H1 (cell line): ENCODE measurements around the gene ANKRD17. TPM values are rescaled to one million over a fixed set of nuclear protein-coding genes. Genes with fewer than 3 reads are reported as not detected.

ENCODE experiments used
- CTCF ChIA-PET: fragments of 300-600 bp; sonication (Branson Sonifier 250); formaldehyde crosslinking; loops from one replicate; lab custom pipeline; 2021; ENCODE audit not compliant: partially characterized antibody; lab: Charles Lee
- POLR2A ChIA-PET: fragments of 300-600 bp; sonication (Branson Sonifier 250); formaldehyde crosslinking; loops from one replicate; lab custom pipeline; 2021; ENCODE audit warnings: inconsistent platforms; ENCODE audit not compliant: partially characterized antibody; lab: Charles Lee
- DNase-seq, 2 experiments: peaks; one replicate each; pipeline versions ENCODE4 v3.0.0 to v3.0.0-alpha.2; 2010 to 2022; ENCODE audit warnings: low spot score in 2 of 2, low read depth in 1 of 2, mixed read lengths in 1 of 2
- FAIRE-seq: peaks from 2 replicates; lab custom pipeline; 2011; peaks lifted over from hg19 to GRCh38; lab: Jason Lieb, UNC
- H2AFZ ChIP-seq: 2 replicates; pipeline ENCODE4 v1.8.1; 2012; ENCODE audit warnings: low read length, inconsistent platforms
- H2AK5ac ChIP-seq: 2 replicates; pipeline ENCODE4 v1.6.1; 2013; ENCODE audit warnings: low read depth, low read length
- H2BK120ac ChIP-seq: replicated peaks from 2 replicates; pipeline ENCODE3; 2013; ENCODE audit warnings: low read depth, low read length, inconsistent platforms
- H2BK12ac ChIP-seq: 2 replicates; pipeline ENCODE4 v1.6.1; 2013; ENCODE audit warnings: low read depth, low read length
- H2BK15ac ChIP-seq: 2 replicates; pipeline ENCODE4 v1.6.1; 2013; ENCODE audit warnings: low read length
- H2BK20ac ChIP-seq: 2 replicates; pipeline ENCODE4 v1.6.1; 2013; ENCODE audit warnings: low read length
- H2BK5ac ChIP-seq: 2 replicates; pipeline ENCODE4 v1.6.1; 2013; ENCODE audit warnings: low read depth, low read length
- H3K14ac ChIP-seq: 2 replicates; pipeline ENCODE4 v1.6.1; 2013; ENCODE audit warnings: inconsistent platforms; ENCODE audit not compliant: insufficient read length
- H3K18ac ChIP-seq: 2 replicates; pipeline ENCODE4 v1.6.1; 2013; ENCODE audit warnings: low read length; ENCODE audit errors: extremely low read depth
- H3K23ac ChIP-seq: 2 replicates; pipeline ENCODE4 v1.6.1; 2013; ENCODE audit warnings: inconsistent platforms; ENCODE audit not compliant: insufficient read length
- H3K23me2 ChIP-seq: 2 replicates; pipeline ENCODE4 v1.6.1; 2013; ENCODE audit warnings: low read depth, low read length
- H3K27ac ChIP-seq: 2 replicates; pipeline ENCODE4 v1.6.1; 2011; ENCODE audit warnings: low read depth, low read length, inconsistent platforms
- H3K27me3 ChIP-seq, 4 experiments: replicated peaks in 1 of 4; 1 replicate in 1 of 4; 2 replicates in 3 of 4; pipeline versions ENCODE4 v1.6.1 to v1.8.1; 2011 to 2013; ENCODE audit warnings: low read length in 3 of 4, mild to moderate bottlenecking in 3 of 4, inconsistent platforms in 2 of 4, mixed read lengths in 2 of 4, moderate library complexity in 1 of 4; ENCODE audit not compliant: control insufficient read depth in 3 of 4, insufficient read depth in 3 of 4; ENCODE audit errors: extremely low read depth in 1 of 4
- H3K36me3 ChIP-seq, 4 experiments: 2 replicates each; pipeline versions ENCODE4 v1.6.1 to v1.8.1; 2011 to 2013; ENCODE audit warnings: mild to moderate bottlenecking in 4 of 4, low read length in 3 of 4, moderate library complexity in 2 of 4, control low read depth in 1 of 4, inconsistent platforms in 1 of 4; ENCODE audit not compliant: insufficient read depth in 4 of 4, control insufficient read depth in 2 of 4
- H3K4ac ChIP-seq: replicated peaks from 2 replicates; pipeline ENCODE3; 2013; ENCODE audit warnings: low read length, low read depth, mixed read lengths, inconsistent platforms; ENCODE audit not compliant: insufficient read length
- H3K4me1 ChIP-seq, 4 experiments: replicated peaks in 1 of 4; 1 replicate in 1 of 4; 2 replicates in 3 of 4; pipeline versions ENCODE4 v1.6.1 to v1.8.1; 2011 to 2013; ENCODE audit warnings: low read length in 3 of 4, inconsistent platforms in 2 of 4, mixed read lengths in 1 of 4; ENCODE audit not compliant: insufficient read depth in 4 of 4, control insufficient read depth in 3 of 4
- H3K4me2 ChIP-seq, 2 experiments: 2 replicates each; pipeline versions ENCODE4 v1.6.1 to v1.8.1; 2011 to 2013; ENCODE audit warnings: low read depth in 2 of 2, low read length in 2 of 2, control low read depth in 1 of 2, inconsistent platforms in 1 of 2, mild to moderate bottlenecking in 1 of 2; ENCODE audit not compliant: insufficient read depth in 1 of 2
- H3K4me3 ChIP-seq, 4 experiments: fragments of 200-600, 300-600 bp in 1 of 4; sonication (generic), shearing (Covaris generic), sonication (Bioruptor Twin) in 1 of 4; 2 replicates each; pipeline versions ENCODE4 v1.5.1 to v1.8.1; 2011 to 2016; ENCODE audit warnings: low read length in 4 of 4, low read depth in 3 of 4, control low read depth in 2 of 4, inconsistent platforms in 2 of 4, mild to moderate bottlenecking in 2 of 4, mixed read lengths in 1 of 4, moderate library complexity in 1 of 4; ENCODE audit not compliant: insufficient read depth in 2 of 4; ENCODE audit errors: extremely low read depth in 1 of 4
- H3K56ac ChIP-seq: replicated peaks from 2 replicates; pipeline ENCODE3; 2013; ENCODE audit warnings: low read depth, mild to moderate bottlenecking, mixed read lengths, low read length, inconsistent platforms; ENCODE audit not compliant: insufficient read length
- H3K79me1 ChIP-seq: 2 replicates; pipeline ENCODE4 v1.6.1; 2013; ENCODE audit warnings: low read depth, low read length, control low read depth
- H3K79me2 ChIP-seq, 2 experiments: 2 replicates each; pipeline versions ENCODE4 v1.6.1 to v1.8.1; 2012 to 2013; ENCODE audit warnings: low read length in 2 of 2, mild to moderate bottlenecking in 2 of 2, inconsistent platforms in 1 of 2; ENCODE audit not compliant: insufficient read depth in 2 of 2, control insufficient read depth in 1 of 2
- H3K9ac ChIP-seq, 4 experiments: replicated peaks in 1 of 4; 1 replicate in 1 of 4; 2 replicates in 3 of 4; pipeline versions ENCODE4 v1.6.1 to v1.8.1; 2011 to 2013; ENCODE audit warnings: low read depth in 3 of 4, low read length in 3 of 4, control low read depth in 2 of 4, mild to moderate bottlenecking in 2 of 4, moderate library complexity in 2 of 4, inconsistent platforms in 1 of 4; ENCODE audit errors: extremely low read depth in 1 of 4
- H3K9me3 ChIP-seq, 2 experiments: 2 replicates each; pipeline versions ENCODE4 v1.6.1 to v1.8.1; 2012 to 2013; ENCODE audit warnings: mild to moderate bottlenecking in 2 of 2, moderate library complexity in 2 of 2, control low read depth in 1 of 2, inconsistent platforms in 1 of 2, low read depth in 1 of 2, low read length in 1 of 2, mixed read lengths in 1 of 2; ENCODE audit not compliant: insufficient read depth in 2 of 2
- H4K20me1 ChIP-seq, 2 experiments: replicated peaks in 1 of 2; 2 replicates each; pipeline versions ENCODE3 to v1.8.1; 2011 to 2013; ENCODE audit warnings: inconsistent platforms in 2 of 2, low read length in 2 of 2, mild to moderate bottlenecking in 1 of 2; ENCODE audit not compliant: insufficient read depth in 2 of 2, control insufficient read depth in 1 of 2
- H4K5ac ChIP-seq: 2 replicates; pipeline ENCODE4 v1.6.1; 2013; ENCODE audit warnings: low read length, low read depth, mixed read lengths, inconsistent platforms; ENCODE audit not compliant: insufficient read length
- H4K8ac ChIP-seq: 2 replicates; pipeline ENCODE4 v1.8.0; 2013; ENCODE audit warnings: mild to moderate bottlenecking, moderate library complexity, low read length, inconsistent platforms; ENCODE audit not compliant: insufficient read depth; ENCODE audit errors: extremely low read depth
- H4K91ac ChIP-seq: replicated peaks from 2 replicates; pipeline ENCODE3; 2013; ENCODE audit warnings: low read length, mixed read lengths, inconsistent platforms; ENCODE audit not compliant: insufficient read length
- CBX5 ChIP-seq: fragments of 300-800, 300-1000 bp; sonication (generic); IDR thresholded peaks from 2 replicates; pipeline ENCODE4 v1.7.1; 2016; ENCODE audit warnings: antibody characterized with exemption, low read length, low read depth
- EZH2 ChIP-seq: fragments of 200-600 bp; sonication (generic); IDR thresholded peaks from 2 replicates; pipeline ENCODE4 v1.7.1; 2012; ENCODE audit warnings: low read depth, mild to moderate bottlenecking, moderate library complexity, low read length, inconsistent platforms; ENCODE audit not compliant: severe bottlenecking
- GTF2F1 ChIP-seq: IDR thresholded peaks from 2 replicates; pipeline ENCODE4 v1.6.1; 2012; ENCODE audit warnings: low read depth, low read length, improper control_type of control experiment, borderline replicate concordance
- KDM5A ChIP-seq: fragments of 200-600 bp; IDR thresholded peaks from 2 replicates; pipeline ENCODE4 v1.7.1; 2012; ENCODE audit warnings: mild to moderate bottlenecking, low read length, inconsistent platforms, mixed read lengths
- SP4 ChIP-seq: IDR thresholded peaks from 2 replicates; pipeline ENCODE4 v1.6.1; 2012; ENCODE audit warnings: low read length, inconsistent platforms
- SRF ChIP-seq: IDR thresholded peaks from 2 replicates; pipeline ENCODE4 v1.6.1; 2011; ENCODE audit warnings: mild to moderate bottlenecking, low read depth, low read length, moderate library complexity
- TBP ChIP-seq: IDR thresholded peaks from 2 replicates; pipeline ENCODE4 v1.6.1; 2011; ENCODE audit warnings: low read depth, low read length, improper control_type of control experiment
- ZNF274 ChIP-seq: IDR thresholded peaks from 2 replicates; pipeline ENCODE4 v1.7.0; 2012; ENCODE audit warnings: low read length, borderline replicate concordance; ENCODE audit errors: extremely low read depth
- WGBS, 2 experiments: shearing (Covaris generic) in 1 of 2; methylation state at CpG; one replicate each; pipeline versions ENCODE4 v1.1.6 to v1.1.7; 2013 to 2015; ENCODE audit warnings: low lambda C conversion rate in 2 of 2, mixed read lengths in 2 of 2, inconsistent platforms in 1 of 2, low coverage in 1 of 2, missing lambda C conversion rate in 1 of 2; ENCODE audit not compliant: insufficient replicate concordance in 2 of 2, insufficient coverage in 1 of 2, insufficient read length in 1 of 2; ENCODE audit errors: extremely low coverage in 1 of 2, missing lambda C conversion rate in 1 of 2; 5-methylcytosine and 5-hydroxymethylcytosine counted together
- polyA plus RNA-seq, 7 experiments: library from polyadenylated mRNA; depleted of rRNA in 3 of 7; stranded (reverse) in 5 of 7; unstranded in 2 of 7; fragments of >200 nt in 5 of 7; fragments of 200-250 nt in 2 of 7; gene quantifications; 1 replicate in 5 of 7; 2 replicates in 1 of 7; 4 replicates in 1 of 7; pipeline versions ENCODE4 v1.2.1 to v1.2.3, GENCODE V29; 2011 to 2013; ENCODE audit warnings: missing spikeins in 2 of 7, mixed read lengths in 2 of 7
- total RNA-seq: library from RNA; stranded (reverse); fragmentation: NEBNext Ultra II Directional; extraction: Animal tissue kit (Norgen Biotek cat#: 25700); gene quantifications from 2 replicates; pipeline ENCODE4 v1.2.1, GENCODE V29; 2021

ANKRD17 gene
- total and polyA plus RNA-seq, 2 of the 8 experiments (the other 6 are each of a cell fraction or from before 2014, with no cell fraction given) = 42.4 to 93.7 TPM

GRCh38 chr4:73277201-73277600 is 18.6 kb upstream of the ANKRD17 start:
- Histone ChIP-seq H2BK15ac (no peak overlapping the region), H4K5ac (no peak overlapping the region)
- TF ChIP-seq TBP = no peak
- no peak for TF ChIP-seq ZNF274
- no peak for TF ChIP-seq CBX5
- no peak for TF ChIP-seq SRF
- TF ChIP-seq GTF2F1 = no peak
- no peak for TF ChIP-seq KDM5A
- TF ChIP-seq SP4 = no peak
- no peak for TF ChIP-seq EZH2

More at GRCh38 chr4:73277201-73277600, 18.6 kb upstream of the ANKRD17 start:
- Histone ChIP-seq H3K4me1 (no peaks in the 10 kb centered on the region), H2BK20ac (no peak overlapping the region), H3K4me2 (no peak overlapping the region), H4K8ac (no peak overlapping the region), H3K4me3 (no peak overlapping the region), H3K18ac (no peak overlapping the region), H3K79me2 (no peaks in the 10 kb centered on the region), H3K14ac (no peak overlapping the region), H3K9me3 (no peaks in the 10 kb centered on the region), H3K27me3 (no peaks in the 10 kb centered on the region), H3K23ac (no peak overlapping the region), H3K23me2 (no peaks in the 10 kb centered on the region), H2BK5ac (no peak overlapping the region), H2BK120ac (no peak overlapping the region), H3K36me3 (no peaks in the 10 kb centered on the region), H3K79me1 (no peaks in the 10 kb centered on the region), H3K9ac (no peak overlapping the region), H2AK5ac (no peak overlapping the region), H2BK12ac (no peak overlapping the region), H3K56ac (no peak overlapping the region), H3K4ac (no peak overlapping the region), H4K91ac (no peak overlapping the region), H2AFZ (no peak overlapping the region), H4K20me1 (no peaks in the 10 kb centered on the region), H3K27ac (no peak overlapping the region)
- POLR2A ChIA-PET = no interaction called here
- 83% methylated on average over 1 of the region's 1 CpG; no CpG with 5 or more reads in 1 of the 2 experiments for WGBS, 2 experiments
- DNase-seq (no peak), FAIRE-seq (no peak)
- CTCF ChIA-PET = interaction anchor here (1.3 kb wide), 1 partner anchor 9 kb away, joined by 4 read pairs; no protein-coding TSS in a partner anchor
